HCT116 (cell line): ENCODE measurements around the gene SFXN3. TPM values are rescaled to one million over a fixed set of nuclear protein-coding genes. Genes with fewer than 3 reads are reported as not detected.

Experiments used
- ATAC-seq: fragments of 200-7000 bp; cut with Tn5 transposase; 2 replicates; pipeline ENCODE4 v1.9.1; 2020; ENCODE audit warnings: mild to moderate bottlenecking, moderate library complexity
- BruUV-seq: library from RNA; stranded (reverse); fragments of 400-500 nt; replicated peaks from 2 replicates; lab custom pipeline; 2021; lab: Mats Ljungman, UMichigan
- CTCF ChIA-PET: fragments of 300-600 bp; sonication (Branson Sonifier 250); formaldehyde crosslinking; loops from one replicate; lab custom pipeline; 2021; ENCODE audit warnings: antibody characterized with exemption; lab: Charles Lee
- POLR2A ChIA-PET: fragments of 300-600, 350-600 bp; sonication (Branson Sonifier 250); formaldehyde crosslinking; loops from one replicate; lab custom pipeline; 2021; ENCODE audit warnings: antibody characterized with exemption; lab: Charles Lee
- RAD21 ChIA-PET, 2 experiments: fragments of 300-600 bp; sonication (Branson Sonifier 250); formaldehyde crosslinking; loops; one replicate each; lab custom pipeline; 2023; ENCODE audit warnings: low total read pairs in 2 of 2; ENCODE audit not compliant: uncharacterized antibody in 2 of 2, unreplicated experiment in 2 of 2, low non-redundant PET in 1 of 2; lab: Charles Lee
- DNase-seq: peaks from one replicate; pipeline ENCODE4 v3.0.0-alpha.2; 2010; ENCODE audit warnings: low read depth, low spot score
- H2AFZ ChIP-seq: fragments of 200-600 bp; shearing (Covaris generic), sonication (generic); 2 replicates; pipeline ENCODE4 v1.6.1; 2017; ENCODE audit warnings: low read depth, mixed run types, mixed read lengths, antibody characterized with exemption, low read length; ENCODE audit not compliant: poor library complexity, severe bottlenecking
- H3K27ac ChIP-seq: 2 replicates; pipeline ENCODE4 v1.5.1; 2012; ENCODE audit warnings: low read depth, low read length
- H3K27me3 ChIP-seq: fragments of 200-600 bp; sonication (generic); 2 replicates; pipeline ENCODE4 v1.6.1; 2016; ENCODE audit warnings: mixed run types, low read length, mixed read lengths; ENCODE audit not compliant: insufficient read depth
- H3K36me3 ChIP-seq, 2 experiments: fragments of 200-500 bp in 1 of 2; fragments of 200-600 bp in 1 of 2; sonication (Bioruptor generic) in 1 of 2; sonication (generic) in 1 of 2; 2 replicates each; pipeline versions ENCODE4 v1.5.1 to v1.6.1; 2014 to 2016; ENCODE audit warnings: low read length in 2 of 2, inconsistent platforms in 1 of 2, mixed read lengths in 1 of 2, mixed run types in 1 of 2; ENCODE audit not compliant: insufficient read depth in 2 of 2, control insufficient read depth in 1 of 2
- H3K4me1 ChIP-seq, 2 experiments: fragments of 200-600 bp in 1 of 2; sonication (generic) in 1 of 2; 2 replicates each; pipeline versions ENCODE4 v1.5.1 to v1.6.1; 2012 to 2017; ENCODE audit warnings: low read length in 2 of 2, inconsistent platforms in 1 of 2, mild to moderate bottlenecking in 1 of 2, mixed read lengths in 1 of 2, mixed run types in 1 of 2, moderate library complexity in 1 of 2; ENCODE audit not compliant: insufficient read depth in 2 of 2, control insufficient read depth in 1 of 2
- H3K4me2 ChIP-seq: fragments of 200-600 bp; sonication (generic); 2 replicates; pipeline ENCODE4 v1.6.1; 2017; ENCODE audit warnings: mixed run types, low read length, mixed read lengths
- H3K4me3 ChIP-seq, 2 experiments: fragments of 200-600 bp in 1 of 2; sonication (generic) in 1 of 2; replicated peaks in 1 of 2; 2 replicates each; pipeline ENCODE4 v1.5.1; 2011 to 2016; ENCODE audit warnings: low read length in 2 of 2, control low read depth in 1 of 2, low read depth in 1 of 2, mild to moderate bottlenecking in 1 of 2, mixed read lengths in 1 of 2, mixed run types in 1 of 2
- H3K79me2 ChIP-seq: fragments of 200-600 bp; sonication (generic); 2 replicates; pipeline ENCODE4 v1.6.1; 2017; ENCODE audit warnings: mild to moderate bottlenecking, mixed run types, low read length, moderate library complexity, mixed read lengths; ENCODE audit not compliant: insufficient read depth
- H3K9ac ChIP-seq: fragments of 200-600 bp; sonication (generic); 2 replicates; pipeline ENCODE4 v1.6.1; 2016; ENCODE audit warnings: low read length, mixed read lengths
- H3K9me2 ChIP-seq: fragments of 200-600 bp; sonication (generic), shearing (Covaris generic); 2 replicates; pipeline ENCODE4 v1.6.1; 2017; ENCODE audit warnings: mixed run types, mild to moderate bottlenecking, moderate library complexity; ENCODE audit not compliant: insufficient read depth
- H3K9me3 ChIP-seq, 2 experiments: fragments of 200-500 bp in 1 of 2; fragments of 200-600 bp in 1 of 2; sonication (Bioruptor generic) in 1 of 2; sonication (generic) in 1 of 2; 2 replicates each; pipeline ENCODE4 v1.6.1; 2014 to 2017; ENCODE audit warnings: low read length in 2 of 2, mixed read lengths in 2 of 2, inconsistent platforms in 1 of 2, low read depth in 1 of 2, mild to moderate bottlenecking in 1 of 2, mixed run types in 1 of 2, moderate library complexity in 1 of 2; ENCODE audit not compliant: control insufficient read depth in 1 of 2, insufficient read depth in 1 of 2
- H4K20me1 ChIP-seq: fragments of 200-600 bp; sonication (generic), shearing (Covaris generic); 2 replicates; pipeline ENCODE4 v1.6.1; 2017; ENCODE audit warnings: mixed run types, mild to moderate bottlenecking, moderate library complexity; ENCODE audit not compliant: insufficient read depth
- EGR1 ChIP-seq: IDR thresholded peaks from 2 replicates; pipeline ENCODE4 v1.6.1; 2012; ENCODE audit warnings: low read depth
- EZH2 ChIP-seq: fragments of 200-600 bp; sonication (generic); IDR thresholded peaks from 2 replicates; pipeline ENCODE4 v1.6.1; 2017; ENCODE audit warnings: antibody characterized with exemption, mixed run types
- FOSL1 ChIP-seq: IDR thresholded peaks from 2 replicates; pipeline ENCODE4 v1.6.1; 2012; ENCODE audit warnings: low read depth
- MAX ChIP-seq: IDR thresholded peaks from 2 replicates; pipeline ENCODE4 v1.6.1; 2012
- POLR2A ChIP-seq: IDR thresholded peaks from 2 replicates; pipeline ENCODE4 v1.7.0; 2011; ENCODE audit warnings: borderline replicate concordance; ENCODE audit not compliant: insufficient read depth, insufficient read length; ENCODE audit errors: extremely low read depth
- POLR2AphosphoS5 ChIP-seq: IDR thresholded peaks from 2 replicates; pipeline ENCODE4 v1.6.1; 2011; ENCODE audit warnings: mild to moderate bottlenecking, low read depth, low read length, moderate library complexity
- REST ChIP-seq: IDR thresholded peaks from 2 replicates; pipeline ENCODE4 v1.6.1; 2012; ENCODE audit warnings: low read depth
- SP1 ChIP-seq: IDR thresholded peaks from 2 replicates; pipeline ENCODE4 v1.6.1; 2012; ENCODE audit warnings: low read depth
- TCF7L2 ChIP-seq: IDR thresholded peaks from 2 replicates; pipeline ENCODE4 v1.7.0; 2011; ENCODE audit warnings: borderline replicate concordance, inconsistent platforms; ENCODE audit not compliant: insufficient read depth, insufficient read length; ENCODE audit errors: extremely low read depth
- YY1 ChIP-seq: IDR thresholded peaks from 2 replicates; pipeline ENCODE4 v1.6.1; 2011; ENCODE audit warnings: low read length, low read depth, moderate library complexity, mild to moderate bottlenecking; ENCODE audit not compliant: insufficient replicate concordance; ENCODE audit errors: extremely low read depth
- ZBTB33 ChIP-seq: IDR thresholded peaks from 2 replicates; pipeline ENCODE4 v1.6.1; 2011; ENCODE audit warnings: mild to moderate bottlenecking, low read length, moderate library complexity; ENCODE audit not compliant: insufficient replicate concordance; ENCODE audit errors: extremely low read depth
- ZFX ChIP-seq: fragments of 450-650 bp; IDR thresholded peaks from 2 replicates; pipeline ENCODE4 v1.6.1; 2017
- ZNF274 ChIP-seq: fragments of 200-500 bp; sonication (Bioruptor generic); IDR thresholded peaks from 2 replicates; pipeline ENCODE4 v1.6.1; 2014; ENCODE audit warnings: mild to moderate bottlenecking, low read depth, low read length, inconsistent platforms
- intact Hi-C: fragments of 100-400 bp; cut with micrococcal nuclease; formaldehyde crosslinking; loops from 2 replicates; pipeline ENCODE4 v1.10.0; 2022
- total RNA-seq: library from RNA; stranded (reverse); gene quantifications from one replicate; pipeline ENCODE4 v1.2.1, GENCODE V29; 2021; ENCODE audit not compliant: unreplicated experiment
- TF ChIP-seq, protein P1 (sequence below), 3 experiments: fragments of 200-600 bp in 1 of 3; sonication (generic) in 1 of 3; IDR thresholded peaks in 2 of 3; conservative IDR thresholded peaks in 1 of 3; 2 replicates each; pipeline ENCODE4 v1.5.1; 2012 to 2017; ENCODE audit warnings: low read depth in 2 of 3, low read length in 2 of 3, antibody characterized with exemption in 1 of 3, borderline replicate concordance in 1 of 3, control low read depth in 1 of 3, mild to moderate bottlenecking in 1 of 3, mixed read lengths in 1 of 3, mixed run types in 1 of 3, moderate library complexity in 1 of 3; ENCODE audit not compliant: insufficient read depth in 1 of 3

Gene SFXN3
- total RNA-seq, 1 experiment from 2014 or later = 52.5 TPM

DNA sequence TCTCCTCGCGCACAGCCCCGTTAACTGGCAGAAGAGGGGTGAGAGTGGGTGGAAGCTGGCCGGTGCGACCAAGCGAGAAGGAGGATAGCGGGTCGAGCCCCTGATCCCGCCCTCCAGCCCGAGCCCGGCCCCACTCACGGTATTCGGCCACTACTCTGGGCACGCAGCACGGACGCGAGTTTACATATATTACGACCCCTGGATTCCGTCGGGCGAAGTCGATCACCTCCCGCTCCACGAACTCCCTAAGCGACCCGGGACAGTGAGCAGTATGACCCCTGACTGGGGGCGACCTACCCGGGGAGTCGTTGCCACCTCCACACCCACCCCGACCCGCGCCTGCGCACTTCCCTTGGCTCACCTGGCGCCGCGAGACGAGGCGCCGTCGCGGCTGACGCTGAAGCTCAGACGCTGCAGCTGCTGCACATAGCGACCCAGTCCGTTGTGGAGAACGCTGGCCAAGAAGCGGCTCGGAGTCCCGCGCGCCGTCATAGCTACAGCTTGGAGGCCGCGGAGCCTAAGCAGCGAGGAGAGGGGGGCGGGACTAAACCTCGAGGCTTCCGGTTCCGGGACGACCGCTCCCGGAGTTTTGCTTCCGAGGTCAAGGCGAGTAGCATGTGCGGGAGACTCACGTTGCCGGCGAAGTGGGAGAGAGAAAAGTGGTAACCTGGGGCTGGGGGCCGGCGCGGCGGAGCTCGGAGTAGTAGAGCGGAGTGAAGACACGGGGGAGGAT, 43.9 kb upstream of the SFXN3 start, which contains the start of the genes MRPL43 and TWNK:
Gene MRPL43 (minus strand): TSS at position 546 of the 733 bp plus-strand sequence. CDS start 54 bp downstream, at position 492.
Gene TWNK (plus strand): TSS at position 592 of the 733 bp plus-strand sequence. CDS start 668 bp downstream, outside the sequence.
- Histone ChIP-seq H3K27ac (peak within 1 kb of the TSS; percentile 84), H3K9ac (peak within 1 kb of the TSS; percentile 96), H3K4me3 (peak within 1 kb of the TSS; percentile 82 to 96), H2AFZ (peak within 1 kb of the TSS; percentile 41), H3K9me3 (no peaks in the 10 kb centered on the region), H3K4me1 (peaks cover 10 to 28% of the 10 kb centered on the region in 2 experiments; a peak in 3 of 4 replicates), H3K4me2 (peak within 1 kb of the TSS; percentile 96), H3K36me3 (peaks cover 27 to 32% of the 10 kb centered on the region in 2 experiments), H3K27me3 (no peaks in the 10 kb centered on the region), H3K9me2 (no peaks in the 10 kb centered on the region), H3K79me2 (peaks cover 62% of the 10 kb centered on the region), H4K20me1 (no peaks in the 10 kb centered on the region; the same call in 1 of the 2 replicates)
- BruUV-seq = no TSS peak
- TF ChIP-seq, protein P1, sequence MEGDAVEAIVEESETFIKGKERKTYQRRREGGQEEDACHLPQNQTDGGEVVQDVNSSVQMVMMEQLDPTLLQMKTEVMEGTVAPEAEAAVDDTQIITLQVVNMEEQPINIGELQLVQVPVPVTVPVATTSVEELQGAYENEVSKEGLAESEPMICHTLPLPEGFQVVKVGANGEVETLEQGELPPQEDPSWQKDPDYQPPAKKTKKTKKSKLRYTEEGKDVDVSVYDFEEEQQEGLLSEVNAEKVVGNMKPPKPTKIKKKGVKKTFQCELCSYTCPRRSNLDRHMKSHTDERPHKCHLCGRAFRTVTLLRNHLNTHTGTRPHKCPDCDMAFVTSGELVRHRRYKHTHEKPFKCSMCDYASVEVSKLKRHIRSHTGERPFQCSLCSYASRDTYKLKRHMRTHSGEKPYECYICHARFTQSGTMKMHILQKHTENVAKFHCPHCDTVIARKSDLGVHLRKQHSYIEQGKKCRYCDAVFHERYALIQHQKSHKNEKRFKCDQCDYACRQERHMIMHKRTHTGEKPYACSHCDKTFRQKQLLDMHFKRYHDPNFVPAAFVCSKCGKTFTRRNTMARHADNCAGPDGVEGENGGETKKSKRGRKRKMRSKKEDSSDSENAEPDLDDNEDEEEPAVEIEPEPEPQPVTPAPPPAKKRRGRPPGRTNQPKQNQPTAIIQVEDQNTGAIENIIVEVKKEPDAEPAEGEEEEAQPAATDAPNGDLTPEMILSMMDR (IDR thresholded peaks at IDR 0.05 in 2 of 3, conservative IDR thresholded peaks at IDR 0.05 in 1 of 3; ENCODE audit: borderline replicate concordance in 1 of 3, insufficient read depth in 1 of 3, low read depth in 2 of 3, low read length in 2 of 3) = no peak
- TF ChIP-seq ZNF274 (no peak), POLR2A (peak; percentile 85), ZBTB33 (no peak), YY1 (peak; percentile 68), EZH2 (no peak), REST (no peak), SP1 (no peak), EGR1 (no peak), FOSL1 (no peak), TCF7L2 (peak; percentile 18), ZFX (peak; percentile 79), POLR2AphosphoS5 (peak; percentile 91), MAX (no peak)
- ATAC-seq = peak; percentile 86
- ChIA-PET CTCF (interaction anchor here (0.6 to 1.5 kb wide), 2 partner anchors 10 to 11 kb away, joined by 3 to 6 read pairs; no protein-coding TSS in a partner anchor), POLR2A (interaction anchor here (1.0 to 1.6 kb wide), 2 partner anchors 11 to 27 kb away, joined by 3 to 6 read pairs; no protein-coding TSS in a partner anchor), RAD21 (no interaction called here)
- intact Hi-C loops = no loop called here
- DNase-seq = peak; percentile 68
